H54 (cell line): Measurements from ENCODE around the gene USP30.

ENCODE experiments used
- DNase-seq: peaks from one replicate; pipeline ENCODE4 v3.0.0; 2011; ENCODE audit warnings: low spot score, mixed read lengths; ENCODE audit not compliant: insufficient read length
- FAIRE-seq: peaks from 3 replicates; lab custom pipeline; 2011; peaks lifted over from hg19 to GRCh38; lab: Jason Lieb, UNC
- POLR2A ChIP-seq: IDR thresholded peaks from 2 replicates; pipeline ENCODE4 v1.6.1; 2011; ENCODE audit warnings: low read depth, mild to moderate bottlenecking, low read length

USP30 gene

DNA sequence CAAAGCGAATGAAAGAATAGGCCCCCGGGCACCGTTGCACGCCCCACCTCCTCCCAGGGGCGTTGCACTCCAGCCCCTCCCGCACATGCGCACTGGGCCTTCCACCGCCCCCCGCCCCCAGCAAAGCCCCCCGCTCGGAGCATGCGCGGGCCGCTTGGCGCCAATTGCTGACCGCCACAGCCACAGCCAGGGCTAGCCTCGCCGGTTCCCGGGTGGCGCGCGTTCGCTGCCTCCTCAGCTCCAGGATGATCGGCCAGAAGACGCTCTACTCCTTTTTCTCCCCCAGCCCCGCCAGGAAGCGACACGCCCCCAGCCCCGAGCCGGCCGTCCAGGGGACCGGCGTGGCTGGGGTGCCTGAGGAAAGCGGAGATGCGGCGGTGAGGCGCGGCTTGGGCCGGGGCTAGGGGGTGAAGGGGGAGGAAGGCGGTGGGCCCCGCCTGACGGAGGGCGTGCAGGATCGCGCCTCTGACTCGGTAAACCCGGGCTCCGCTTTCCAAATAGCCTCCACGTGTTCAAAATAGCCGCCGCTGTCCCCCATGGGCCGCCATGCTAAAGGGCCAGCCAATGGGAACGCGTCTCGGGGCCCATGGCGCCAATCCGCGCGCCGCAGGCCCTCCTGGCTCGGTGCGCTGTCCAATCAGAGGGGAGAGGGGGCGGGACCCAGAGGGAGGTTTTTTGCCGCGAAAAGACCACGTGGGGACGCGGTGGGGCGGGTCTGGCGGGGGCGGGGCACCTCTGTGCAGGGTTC, 45.2 kb downstream of the USP30 start, which contains the start of gene UNG:
TSS of gene UNG (plus strand) at position 163 of the 748 bp plus-strand sequence. CDS start at position 246, 83 bp downstream.
- FAIRE-seq, result no peak
- TF ChIP-seq POLR2A, result no peak; the same call in 1 of the 2 replicates
- DNase-seq, result peak; percentile 94

- no peak for FAIRE-seq
- DNase-seq, result peak; percentile 27
- TF ChIP-seq POLR2A, result no peak
These were observed 45.8 kb downstream of the USP30 start for GRCh38 chr12:109098183-109098604.

DNA sequence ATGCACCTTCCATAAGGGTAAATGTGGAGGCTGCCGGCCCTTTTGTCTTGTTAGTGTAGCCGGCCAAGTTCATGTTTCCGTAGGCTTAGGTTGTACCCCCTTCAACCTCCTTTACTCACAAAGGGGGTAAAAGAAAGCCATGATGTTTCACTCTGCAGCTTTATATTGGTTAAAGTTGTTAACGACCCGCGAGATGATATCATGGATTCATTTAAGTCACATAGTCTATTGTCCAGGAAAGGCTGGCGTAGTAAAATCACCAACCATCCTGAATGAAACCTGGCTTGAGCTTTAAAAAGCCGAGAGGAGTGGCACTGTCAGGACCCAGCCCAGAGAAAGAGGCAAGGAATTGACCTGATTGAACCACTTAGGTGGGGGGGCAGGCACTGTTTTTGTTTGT, 46.3 kb downstream of the USP30 start:
- no peak for TF ChIP-seq POLR2A
- FAIRE-seq (no peak), DNase-seq (no peak)

DNA sequence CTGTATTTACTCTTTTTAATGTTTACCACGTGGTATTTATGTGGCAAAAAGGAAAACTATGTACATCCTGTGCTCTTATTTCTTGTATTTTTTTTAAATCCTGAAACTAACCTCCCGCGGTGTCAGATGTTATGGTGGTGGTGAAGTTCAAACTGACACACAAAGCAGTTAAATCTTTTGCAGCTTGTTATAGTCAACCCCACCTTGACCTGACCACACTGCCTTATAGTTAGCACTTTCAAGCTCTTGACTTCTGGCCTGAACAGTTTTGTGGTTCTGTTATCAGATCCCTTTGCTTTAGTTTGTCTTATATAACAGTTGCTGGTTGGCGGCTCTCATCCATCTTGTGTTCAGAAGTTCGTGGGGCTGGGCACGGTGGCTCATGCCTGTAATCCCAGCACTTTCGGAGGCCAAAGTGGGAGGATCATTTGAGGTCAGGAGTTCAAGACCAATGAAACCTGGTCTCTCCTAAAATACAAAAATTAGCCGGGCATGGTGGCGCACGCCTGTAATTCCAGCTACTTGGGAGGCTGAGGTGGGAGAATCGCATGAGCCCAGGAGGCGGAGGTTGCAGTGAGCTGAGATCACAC, 47.1 kb downstream of the USP30 start:
- FAIRE-seq (no peak), DNase-seq (no peak)
- no peak for TF ChIP-seq POLR2A

GRCh38 chr12:109100741-109101140, 48.4 kb downstream of the USP30 start:
- FAIRE-seq (no peak), DNase-seq (no peak)
- TF ChIP-seq POLR2A, result no peak

DNA sequence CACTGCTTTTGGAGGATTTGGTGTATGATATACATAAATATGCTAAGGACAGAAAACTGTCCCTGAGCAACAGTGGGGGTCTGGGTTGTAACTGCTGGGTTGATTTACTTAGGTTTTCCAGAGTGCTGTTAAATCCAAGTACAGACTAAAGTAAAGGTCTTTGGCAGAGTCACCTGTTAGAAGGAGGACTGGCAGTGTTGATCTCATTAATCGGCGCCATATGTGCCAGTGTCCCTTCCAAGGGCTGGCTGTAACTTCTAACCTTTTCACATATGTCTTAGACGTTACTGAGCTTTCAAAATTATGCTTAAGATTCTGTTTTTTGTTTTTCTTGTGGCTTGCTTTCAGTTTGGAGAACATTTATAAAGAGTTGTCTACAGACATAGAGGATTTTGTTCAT, 50.1 kb downstream of the USP30 start:
- DNase-seq, result no peak
- no peak for TF ChIP-seq POLR2A
- no peak for FAIRE-seq

DNA sequence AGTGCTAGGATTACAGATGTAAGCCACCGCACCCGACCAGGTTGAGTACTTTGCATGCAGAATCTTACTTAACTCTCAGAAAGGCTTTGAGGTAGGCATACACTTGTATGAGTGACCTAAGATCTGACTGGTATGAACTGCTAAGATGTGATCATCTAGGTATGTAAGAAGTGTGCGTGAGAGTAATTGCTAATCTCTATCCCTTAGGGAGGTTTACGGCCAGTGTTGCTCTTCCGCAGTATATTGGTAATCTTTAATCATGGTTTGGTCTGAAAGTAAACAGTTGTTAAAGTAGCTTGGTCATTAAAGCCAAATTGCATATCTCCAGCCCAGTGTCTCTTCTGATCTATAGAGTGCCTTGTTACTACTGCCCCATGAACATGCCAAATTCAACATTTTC, 52.8 kb downstream of the USP30 start:
- DNase-seq, result no peak
- TF ChIP-seq POLR2A, result no peak
- FAIRE-seq, result no peak

GRCh38 chr12:109109746-109110350, 57.5 kb downstream of the USP30 start:
- TF ChIP-seq POLR2A, result no peak
- no peak for FAIRE-seq
- no peak for DNase-seq

DNA sequence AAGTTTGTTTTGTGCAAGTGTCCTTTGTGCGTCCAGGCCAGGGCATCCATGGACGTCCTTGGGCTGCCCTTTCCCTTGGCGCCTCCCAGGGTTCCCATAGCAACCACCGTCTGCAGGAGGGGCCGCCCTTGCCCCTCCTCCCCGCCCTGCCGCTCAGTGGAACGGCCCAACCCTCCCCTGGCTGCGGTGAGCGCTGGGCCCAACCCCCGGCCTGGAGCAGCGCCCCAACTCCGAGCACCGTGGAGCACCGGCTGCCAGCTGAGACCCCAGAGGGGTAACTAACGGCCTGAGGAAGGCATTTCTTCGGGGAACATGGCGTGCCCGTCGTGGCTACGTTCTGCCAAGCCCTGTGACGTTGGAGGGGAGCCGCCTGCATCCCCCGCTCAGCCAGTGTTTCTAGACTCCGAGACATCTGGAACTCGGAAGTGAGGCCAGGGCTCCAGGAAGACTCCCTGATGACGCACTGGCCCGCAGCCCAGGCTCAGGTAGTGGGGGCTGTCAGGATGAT, 58.7 kb downstream of the USP30 start:
- TF ChIP-seq POLR2A, result peak; percentile 56; the same call in 1 of the 2 replicates
- DNase-seq (peak; percentile 83), FAIRE-seq (peak; percentile 30)

- DNase-seq, result no peak
- FAIRE-seq, result no peak
- TF ChIP-seq POLR2A, result no peak
These were observed 60.5 kb downstream of the USP30 start for GRCh38 chr12:109112720-109113465.

DNA sequence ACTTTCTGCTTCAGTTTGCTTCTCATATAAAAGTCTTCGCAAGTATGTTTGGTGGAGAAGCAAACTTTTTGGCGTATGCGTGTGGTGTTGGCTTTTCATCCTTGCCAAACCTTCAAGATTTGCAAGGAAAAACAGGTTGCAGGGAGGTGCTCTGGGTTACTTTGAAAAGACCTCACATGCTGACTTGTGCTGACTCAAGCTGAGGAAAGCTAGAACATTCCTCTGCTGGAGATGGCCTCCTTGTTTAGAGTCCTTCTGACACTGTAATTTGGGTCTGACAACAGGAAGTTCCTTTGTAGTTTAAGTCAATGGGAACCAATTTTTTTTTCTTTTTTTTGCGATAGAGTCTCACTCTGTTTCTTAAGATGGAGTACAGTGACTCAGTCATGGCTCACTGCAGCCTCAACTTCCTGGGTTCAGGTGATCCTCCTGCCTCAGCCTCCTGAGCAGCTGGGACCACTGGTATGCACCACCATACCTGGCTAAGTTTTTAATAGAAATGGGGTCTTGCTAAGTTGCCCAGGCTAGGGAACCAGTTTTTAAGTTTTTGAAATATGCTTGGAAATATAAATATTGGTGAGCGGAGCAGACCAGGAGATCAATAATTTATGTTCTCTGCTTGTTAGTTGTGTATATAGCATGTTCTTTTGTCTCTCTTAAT, 61.4 kb downstream of the USP30 start:
- DNase-seq (no peak), FAIRE-seq (no peak)
- no peak for TF ChIP-seq POLR2A

GRCh38 chr12:109114644-109115043, 62.3 kb downstream of the USP30 start:
- no peak for DNase-seq
- FAIRE-seq, result no peak
- no peak for TF ChIP-seq POLR2A

DNA sequence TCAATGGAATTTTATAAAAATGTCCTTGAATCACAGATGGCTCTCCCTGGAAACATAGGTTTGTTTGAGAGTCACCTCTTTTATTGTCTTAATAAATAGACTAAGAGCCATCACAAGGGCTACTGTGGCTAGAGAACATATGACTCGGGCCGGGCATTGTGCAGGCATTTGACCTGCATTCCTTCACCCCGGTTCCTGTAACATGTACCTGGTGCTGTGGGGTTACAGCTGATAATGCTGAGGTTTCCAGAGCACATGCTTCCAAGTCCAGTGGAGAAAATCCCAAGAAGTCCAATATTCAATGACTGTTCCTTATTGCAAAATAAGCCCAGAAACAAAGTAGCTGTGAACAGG, 63.0 kb downstream of the USP30 start:
- DNase-seq (no peak), FAIRE-seq (no peak)
- no peak for TF ChIP-seq POLR2A
